K562 (cell line): ENCODE data around the gene DIAPH3. TPM values are rescaled to one million over a fixed set of nuclear protein-coding genes. Genes with fewer than 3 reads are reported as not detected.

Experiments
- ATAC-seq: fragments of 200-7000 bp; cut with Tn5 transposase; 3 replicates; pipeline ENCODE4 v1.9.1; 2020; ENCODE audit warnings: moderate library complexity
- BruUV-seq: library from RNA; stranded (reverse); fragments of 400-500 nt; replicated peaks from 2 replicates; lab custom pipeline; 2021; lab: Mats Ljungman, UMichigan
- CTCF ChIA-PET: fragments of 300-600 bp; formaldehyde crosslinking; extraction: SDS; loops from one replicate; lab custom pipeline; 2021; ENCODE audit warnings: low intra/inter-chr PET ratio; lab: Yijun Ruan, JAX
- POLR2A ChIA-PET: fragments of 300-600, 350-650 bp; sonication (Branson Sonifier 250); formaldehyde crosslinking; extraction: SDS; loops from one replicate; lab custom pipeline; 2021; ENCODE audit warnings: antibody characterized with exemption, inconsistent platforms; lab: Yijun Ruan, JAX
- DNase-seq, 4 experiments: peaks; one replicate each; pipeline versions ENCODE4 v3.0.0 to v3.0.0-alpha.2; 2011 to 2018; ENCODE audit warnings: low spot score in 3 of 4, mixed read lengths in 3 of 4; ENCODE audit errors: extremely low read depth in 1 of 4
- FAIRE-seq: peaks from 2 replicates; lab custom pipeline; 2011; peaks lifted over from hg19 to GRCh38; lab: Jason Lieb, UNC
- H2AFZ ChIP-seq: 2 replicates; pipeline ENCODE4 v1.6.0; 2011; ENCODE audit warnings: low read depth, low read length, control low read depth, inconsistent platforms
- H3K27ac ChIP-seq: fragments of 200-600 bp; 3 replicates; pipeline ENCODE4 v1.8.0; 2011; ENCODE audit warnings: low read depth, mild to moderate bottlenecking, control low read depth, inconsistent platforms, low read length, moderate library complexity, mixed read lengths; ENCODE audit errors: extremely low read depth
- H3K27me3 ChIP-seq, 2 experiments: fragments of 300-600 bp in 1 of 2; 2 replicates in 1 of 2; 3 replicates in 1 of 2; pipeline versions ENCODE4 v1.6.0 to v1.8.0; 2011; ENCODE audit warnings: inconsistent platforms in 2 of 2, low read length in 2 of 2, mild to moderate bottlenecking in 1 of 2, mixed read lengths in 1 of 2, moderate library complexity in 1 of 2; ENCODE audit not compliant: control insufficient read depth in 2 of 2, insufficient read depth in 2 of 2
- H3K36me3 ChIP-seq: fragments of 300-600 bp; 3 replicates; pipeline ENCODE4 v1.8.0; 2011; ENCODE audit warnings: mild to moderate bottlenecking, low read length, inconsistent platforms; ENCODE audit not compliant: control insufficient read depth, insufficient read depth
- H3K4me1 ChIP-seq, 2 experiments: fragments of 200-600 bp in 1 of 2; replicated peaks in 1 of 2; 2 replicates in 1 of 2; 3 replicates in 1 of 2; pipeline versions ENCODE4 v1.5.1 to v1.8.0; 2011; ENCODE audit warnings: inconsistent platforms in 2 of 2, low read length in 2 of 2, mild to moderate bottlenecking in 1 of 2, mixed read lengths in 1 of 2, moderate library complexity in 1 of 2; ENCODE audit not compliant: control insufficient read depth in 2 of 2, insufficient read depth in 2 of 2
- H3K4me2 ChIP-seq: 2 replicates; pipeline ENCODE4 v1.6.1; 2011; ENCODE audit warnings: low read length, control low read depth, inconsistent platforms, mixed read lengths; ENCODE audit not compliant: insufficient read depth
- H3K4me3 ChIP-seq: fragments of 200-600 bp; sonication (generic), shearing (Covaris generic); 2 replicates; pipeline ENCODE4 v1.5.1; 2016; ENCODE audit warnings: control low read depth, inconsistent platforms
- H3K79me2 ChIP-seq: fragments of 200-600 bp; 3 replicates; pipeline ENCODE4 v1.8.0; 2011; ENCODE audit warnings: low read length, inconsistent platforms; ENCODE audit not compliant: control insufficient read depth, insufficient read depth
- H3K9ac ChIP-seq, 2 experiments: 2 replicates each; pipeline versions ENCODE4 v1.6.0 to v1.6.1; 2011; ENCODE audit warnings: low read depth in 2 of 2, low read length in 2 of 2, control low read depth in 1 of 2, inconsistent platforms in 1 of 2, mild to moderate bottlenecking in 1 of 2, mixed read lengths in 1 of 2; ENCODE audit not compliant: insufficient read depth in 1 of 2
- H3K9me1 ChIP-seq: one replicate; pipeline ENCODE4 v1.6.0; 2011; ENCODE audit warnings: inconsistent platforms, mild to moderate bottlenecking, low read length, moderate library complexity; ENCODE audit not compliant: control insufficient read depth, insufficient read depth
- H3K9me3 ChIP-seq: replicated peaks from 2 replicates; pipeline ENCODE4 v1.5.1; 2011; ENCODE audit warnings: low read depth, low read length, inconsistent platforms; ENCODE audit not compliant: control insufficient read depth, insufficient read depth
- H4K20me1 ChIP-seq: replicated peaks from 2 replicates; pipeline ENCODE4 v1.6.1; 2011; ENCODE audit warnings: low read length, inconsistent platforms, mixed read lengths; ENCODE audit not compliant: control insufficient read depth, insufficient read depth
- CREM ChIP-seq: IDR thresholded peaks from 2 replicates; pipeline ENCODE4 v1.6.1; 2014; ENCODE audit warnings: antibody characterized with exemption, low read depth
- KAT2B ChIP-seq: IDR thresholded peaks from one replicate; pipeline ENCODE4 v1.6.1; 2012; ENCODE audit warnings: low read depth, mild to moderate bottlenecking, control low read depth, inconsistent platforms, low read length, moderate library complexity
- LEF1 ChIP-seq: fragments of 450-650 bp; IDR thresholded peaks from 2 replicates; pipeline ENCODE4 v1.6.1; 2016; ENCODE audit warnings: mild to moderate bottlenecking
- MAFF ChIP-seq: IDR thresholded peaks from 2 replicates; pipeline ENCODE4 v1.6.1; 2012; ENCODE audit warnings: low read length, improper control_type of control experiment
- PHB2 ChIP-seq: fragments of 450-650 bp; IDR thresholded peaks from 2 replicates; pipeline ENCODE4 v1.6.1; 2017; ENCODE audit warnings: low read depth
- POLR2AphosphoS5 ChIP-seq: IDR thresholded peaks from 2 replicates; pipeline ENCODE4 v1.6.1; 2011; ENCODE audit warnings: mild to moderate bottlenecking, low read depth, low read length, moderate library complexity; ENCODE audit not compliant: control insufficient read depth, insufficient read depth
- PTTG1 ChIP-seq: fragments of 450-650 bp; IDR thresholded peaks from 2 replicates; pipeline ENCODE4 v1.6.1; 2016; ENCODE audit warnings: low read depth, mild to moderate bottlenecking, missing genetic modification characterization, missing compliant biosample characterization
- SNRNP70 ChIP-seq: fragments of 200-400 bp; formaldehyde crosslinking; optimal IDR thresholded peaks from 2 replicates; pipeline ENCODE3; 2017; ENCODE audit warnings: low read depth, low read length
- U2AF2 ChIP-seq: fragments of 200-400 bp; formaldehyde crosslinking; optimal IDR thresholded peaks from 2 replicates; pipeline ENCODE3; 2017; ENCODE audit warnings: low read depth, mild to moderate bottlenecking, low read length
- ZFP1 ChIP-seq: fragments of 450-650 bp; formaldehyde crosslinking; IDR thresholded peaks from 2 replicates; pipeline ENCODE4 v1.4.0; 2020; ENCODE audit warnings: mild to moderate bottlenecking, mixed read lengths
- ZNF146 ChIP-seq: IDR thresholded peaks from one replicate; pipeline ENCODE4 v1.6.1; 2018; ENCODE audit warnings: missing compliant biosample characterization; ENCODE audit not compliant: unreplicated experiment
- WGBS: fragments of 100-300 bp; shearing (Covaris generic); methylation state at CpG from one replicate; pipeline ENCODE4 v1.1.6; 2016; ENCODE audit warnings: low coverage, mixed read lengths; ENCODE audit not compliant: insufficient coverage; ENCODE audit errors: missing lambda C conversion rate; 5-methylcytosine and 5-hydroxymethylcytosine counted together
- in situ Hi-C: fragments of 300-500 bp; cut with MboI; formaldehyde crosslinking; loops from 4 replicates; pipeline ENCODE4 v1.15.0; 2018; ENCODE audit warnings: inconsistent platforms, mixed read lengths
- intact Hi-C: fragments of 100-400 bp; cut with micrococcal nuclease; formaldehyde crosslinking; loops from 2 replicates; pipeline ENCODE4 v1.14.2; 2022
- polyA plus RNA-seq, 8 experiments: library from polyadenylated mRNA; depleted of rRNA in 4 of 8; stranded (reverse) in 5 of 8; unstranded in 3 of 8; fragments of >200 nt; fragmentation: Nextera tagmentation in 2 of 8; fragmentation: Illumina TruSeq in 1 of 8; extraction: Ambion mirVana in 2 of 8; extraction: Trizol in 1 of 8; gene quantifications; 2 replicates each; pipeline versions ENCODE4 v1.2.1 to v1.2.3, GENCODE V29; 2011 to 2014; ENCODE audit warnings: inconsistent platforms in 1 of 8, missing spikeins in 1 of 8
- total RNA-seq, 7 experiments: library from RNA; depleted of rRNA in 6 of 7; stranded (reverse); fragments of >200 nt in 6 of 7; fragmentation: Illumina TruSeq in 2 of 7; extraction: Trizol in 2 of 7; gene quantifications; 2 replicates each; pipeline versions ENCODE4 v1.2.1 to v1.2.3, GENCODE V29; 2011 to 2021; ENCODE audit warnings: low replicate concordance in 1 of 7
- TF ChIP-seq, protein P1 (sequence below): IDR thresholded peaks from 2 replicates; pipeline ENCODE4 v1.6.1; 2016; ENCODE audit warnings: missing genetic modification characterization, missing compliant biosample characterization
- TF ChIP-seq, protein P2 (sequence below): sonication (generic); formaldehyde crosslinking; IDR thresholded peaks from 2 replicates; pipeline ENCODE4 v1.4.0; 2020; ENCODE audit warnings: mild to moderate bottlenecking, missing genetic modification reagents
- TF ChIP-seq, protein P3 (sequence below): sonication (generic); formaldehyde crosslinking; IDR thresholded peaks from 2 replicates; pipeline ENCODE4 v1.8.1; 2023; ENCODE audit warnings: mild to moderate bottlenecking, missing genetic modification reagents
- TF ChIP-seq, protein P4 (sequence below), 2 experiments: fragments of 450-650 bp in 1 of 2; IDR thresholded peaks; 2 replicates each; pipeline ENCODE4 v1.6.1; 2011 to 2017; ENCODE audit warnings: low read depth in 2 of 2, antibody characterized with exemption in 1 of 2, borderline replicate concordance in 1 of 2, low read length in 1 of 2, mild to moderate bottlenecking in 1 of 2, mixed read lengths in 1 of 2; ENCODE audit not compliant: control insufficient read depth in 1 of 2

The DIAPH3 gene
- total and polyA plus RNA-seq, 9 of the 15 experiments (the other 6 are each of a cell fraction or from before 2014, with no cell fraction given) = 9.0 to 18.7 (median 14.7) TPM

DNA sequence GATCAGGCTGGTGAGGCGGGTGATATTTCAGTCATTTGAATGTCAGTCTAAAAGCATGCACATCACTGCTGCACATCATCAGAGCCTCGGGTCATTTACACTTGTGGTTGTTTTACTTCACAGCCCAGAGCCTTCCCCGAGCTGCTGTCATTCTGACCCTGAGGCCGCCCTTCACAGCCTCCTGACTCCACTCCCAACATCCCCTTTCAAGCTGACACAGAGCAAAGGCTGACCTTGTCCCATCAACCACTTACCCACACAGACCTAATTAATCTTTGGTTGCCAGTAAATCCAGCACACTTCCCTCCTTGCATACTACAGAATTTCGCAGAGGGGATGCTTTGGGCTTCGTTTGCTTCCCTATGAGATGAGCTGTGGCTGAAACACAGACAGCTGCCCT is 528.1 kb downstream of the DIAPH3 start:
- CTCF ChIA-PET = no interaction called here
- Histone ChIP-seq H3K27ac (no peak overlapping the region), H3K4me3 (no peak overlapping the region), H3K9ac (no peak overlapping the region), H3K4me1 (no peaks in the 10 kb centered on the region), H3K9me1 (no peaks in the 10 kb centered on the region), H3K79me2 (no peaks in the 10 kb centered on the region), H3K36me3 (no peaks in the 10 kb centered on the region), H3K4me2 (no peak overlapping the region), H2AFZ (no peak overlapping the region), H3K27me3 (peaks cover 0 to 11% of the 10 kb centered on the region in 2 experiments; a peak in 2 of 5 replicates), H3K9me3 (no peaks in the 10 kb centered on the region), H4K20me1 (no peaks in the 10 kb centered on the region)
- BruUV-seq = no TSS peak
- 2% methylated on average over 6 of the region's 6 CpGs for WGBS
- ATAC-seq (no peak), FAIRE-seq (no peak), DNase-seq (no peak)
- in situ Hi-C loops (no loop called here), intact Hi-C loops (no loop called here)
- POLR2A ChIA-PET = no interaction called here
- TF ChIP-seq KAT2B = no peak
- TF ChIP-seq MAFF = no peak
- TF ChIP-seq PHB2 = no peak
- TF ChIP-seq, protein P1, sequence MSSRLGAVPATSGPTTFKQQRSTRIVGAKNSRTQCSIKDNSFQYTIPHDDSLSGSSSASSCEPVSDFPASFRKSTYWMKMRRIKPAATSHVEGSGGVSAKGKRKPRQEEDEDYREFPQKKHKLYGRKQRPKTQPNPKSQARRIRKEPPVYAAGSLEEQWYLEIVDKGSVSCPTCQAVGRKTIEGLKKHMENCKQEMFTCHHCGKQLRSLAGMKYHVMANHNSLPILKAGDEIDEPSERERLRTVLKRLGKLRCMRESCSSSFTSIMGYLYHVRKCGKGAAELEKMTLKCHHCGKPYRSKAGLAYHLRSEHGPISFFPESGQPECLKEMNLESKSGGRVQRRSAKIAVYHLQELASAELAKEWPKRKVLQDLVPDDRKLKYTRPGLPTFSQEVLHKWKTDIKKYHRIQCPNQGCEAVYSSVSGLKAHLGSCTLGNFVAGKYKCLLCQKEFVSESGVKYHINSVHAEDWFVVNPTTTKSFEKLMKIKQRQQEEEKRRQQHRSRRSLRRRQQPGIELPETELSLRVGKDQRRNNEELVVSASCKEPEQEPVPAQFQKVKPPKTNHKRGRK (tag) = no peak
- no peak for TF ChIP-seq SNRNP70
- no peak for TF ChIP-seq LEF1
- TF ChIP-seq POLR2AphosphoS5 = no peak
- TF ChIP-seq ZNF146 (CRISPR knock-in tag) = no peak
- no peak for TF ChIP-seq ZFP1 (CRISPR knock-in tag)
- TF ChIP-seq PTTG1 = no peak
- TF ChIP-seq U2AF2 = no peak
- TF ChIP-seq, protein P2, sequence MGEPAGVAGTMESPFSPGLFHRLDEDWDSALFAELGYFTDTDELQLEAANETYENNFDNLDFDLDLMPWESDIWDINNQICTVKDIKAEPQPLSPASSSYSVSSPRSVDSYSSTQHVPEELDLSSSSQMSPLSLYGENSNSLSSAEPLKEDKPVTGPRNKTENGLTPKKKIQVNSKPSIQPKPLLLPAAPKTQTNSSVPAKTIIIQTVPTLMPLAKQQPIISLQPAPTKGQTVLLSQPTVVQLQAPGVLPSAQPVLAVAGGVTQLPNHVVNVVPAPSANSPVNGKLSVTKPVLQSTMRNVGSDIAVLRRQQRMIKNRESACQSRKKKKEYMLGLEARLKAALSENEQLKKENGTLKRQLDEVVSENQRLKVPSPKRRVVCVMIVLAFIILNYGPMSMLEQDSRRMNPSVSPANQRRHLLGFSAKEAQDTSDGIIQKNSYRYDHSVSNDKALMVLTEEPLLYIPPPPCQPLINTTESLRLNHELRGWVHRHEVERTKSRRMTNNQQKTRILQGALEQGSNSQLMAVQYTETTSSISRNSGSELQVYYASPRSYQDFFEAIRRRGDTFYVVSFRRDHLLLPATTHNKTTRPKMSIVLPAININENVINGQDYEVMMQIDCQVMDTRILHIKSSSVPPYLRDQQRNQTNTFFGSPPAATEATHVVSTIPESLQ (CRISPR knock-in tag) = no peak
- TF ChIP-seq, protein P3, sequence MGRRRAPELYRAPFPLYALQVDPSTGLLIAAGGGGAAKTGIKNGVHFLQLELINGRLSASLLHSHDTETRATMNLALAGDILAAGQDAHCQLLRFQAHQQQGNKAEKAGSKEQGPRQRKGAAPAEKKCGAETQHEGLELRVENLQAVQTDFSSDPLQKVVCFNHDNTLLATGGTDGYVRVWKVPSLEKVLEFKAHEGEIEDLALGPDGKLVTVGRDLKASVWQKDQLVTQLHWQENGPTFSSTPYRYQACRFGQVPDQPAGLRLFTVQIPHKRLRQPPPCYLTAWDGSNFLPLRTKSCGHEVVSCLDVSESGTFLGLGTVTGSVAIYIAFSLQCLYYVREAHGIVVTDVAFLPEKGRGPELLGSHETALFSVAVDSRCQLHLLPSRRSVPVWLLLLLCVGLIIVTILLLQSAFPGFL = no peak
- TF ChIP-seq CREM = no peak
- TF ChIP-seq, protein P4, sequence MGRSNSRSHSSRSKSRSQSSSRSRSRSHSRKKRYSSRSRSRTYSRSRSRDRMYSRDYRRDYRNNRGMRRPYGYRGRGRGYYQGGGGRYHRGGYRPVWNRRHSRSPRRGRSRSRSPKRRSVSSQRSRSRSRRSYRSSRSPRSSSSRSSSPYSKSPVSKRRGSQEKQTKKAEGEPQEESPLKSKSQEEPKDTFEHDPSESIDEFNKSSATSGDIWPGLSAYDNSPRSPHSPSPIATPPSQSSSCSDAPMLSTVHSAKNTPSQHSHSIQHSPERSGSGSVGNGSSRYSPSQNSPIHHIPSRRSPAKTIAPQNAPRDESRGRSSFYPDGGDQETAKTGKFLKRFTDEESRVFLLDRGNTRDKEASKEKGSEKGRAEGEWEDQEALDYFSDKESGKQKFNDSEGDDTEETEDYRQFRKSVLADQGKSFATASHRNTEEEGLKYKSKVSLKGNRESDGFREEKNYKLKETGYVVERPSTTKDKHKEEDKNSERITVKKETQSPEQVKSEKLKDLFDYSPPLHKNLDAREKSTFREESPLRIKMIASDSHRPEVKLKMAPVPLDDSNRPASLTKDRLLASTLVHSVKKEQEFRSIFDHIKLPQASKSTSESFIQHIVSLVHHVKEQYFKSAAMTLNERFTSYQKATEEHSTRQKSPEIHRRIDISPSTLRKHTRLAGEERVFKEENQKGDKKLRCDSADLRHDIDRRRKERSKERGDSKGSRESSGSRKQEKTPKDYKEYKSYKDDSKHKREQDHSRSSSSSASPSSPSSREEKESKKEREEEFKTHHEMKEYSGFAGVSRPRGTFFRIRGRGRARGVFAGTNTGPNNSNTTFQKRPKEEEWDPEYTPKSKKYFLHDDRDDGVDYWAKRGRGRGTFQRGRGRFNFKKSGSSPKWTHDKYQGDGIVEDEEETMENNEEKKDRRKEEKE (IDR thresholded peaks at IDR 0.05; ENCODE audit: borderline replicate concordance in 1 of 2, control insufficient read depth in 1 of 2, low read depth in 2 of 2, low read length in 1 of 2) = no peak
